Activated CD8-positive, alpha-beta memory T cell treated with anti-CD3 and anti-CD28 coated beads for 24 hours (primary cell): ENCODE results near the gene ORAI2.
"Not testable (repeated sequence)": the region's sequence is repeated elsewhere in the genome, so short reads cannot be mapped to it uniquely, and the experiment has no call there.

Experiments used
- DNase-seq: peaks from one replicate; pipeline ENCODE4 v3.0.0-alpha.2; 2020

Gene ORAI2

DNA sequence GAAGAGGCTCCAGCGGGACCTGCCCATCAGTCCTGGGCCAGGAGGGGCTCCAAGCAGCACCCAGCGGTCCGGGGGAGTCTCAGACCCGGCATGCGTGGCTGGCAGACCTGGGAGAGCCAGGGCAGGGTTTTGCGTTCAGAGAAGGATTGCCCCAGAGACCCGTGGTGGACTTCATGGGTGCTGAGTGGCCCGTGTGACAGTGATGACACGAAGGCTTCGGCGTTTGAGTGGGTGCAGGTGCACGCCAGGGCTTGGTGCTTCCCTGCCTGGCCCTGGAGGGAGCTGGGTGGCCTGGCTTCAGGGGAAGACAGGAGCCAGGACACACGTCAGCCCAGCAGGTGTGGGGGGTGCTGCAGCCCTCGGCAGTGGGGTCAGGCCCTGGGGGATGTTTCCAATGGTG, 13.9 kb downstream of the ORAI2 start:
- DNase-seq, result no peak

DNA sequence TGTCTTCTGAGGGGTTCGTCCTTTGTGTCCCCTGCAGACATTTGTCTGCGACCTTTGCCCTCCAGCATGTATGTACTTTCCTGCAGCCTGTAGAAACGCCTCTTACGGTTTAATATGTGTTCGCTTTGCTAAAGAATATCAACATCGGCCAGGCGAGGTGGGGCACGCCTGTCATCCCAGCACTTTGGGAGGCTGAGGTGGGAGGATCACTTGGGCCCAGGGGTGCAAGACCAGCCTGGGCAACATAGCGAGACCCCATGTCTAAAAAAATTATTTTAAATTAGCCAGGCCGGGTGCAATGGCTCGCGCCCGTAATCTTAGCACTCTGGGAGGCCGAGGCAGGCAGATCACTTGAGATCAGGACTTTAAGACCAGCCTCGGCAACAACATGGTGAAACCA, 15.8 kb downstream of the ORAI2 start:
- no peak for DNase-seq

DNA sequence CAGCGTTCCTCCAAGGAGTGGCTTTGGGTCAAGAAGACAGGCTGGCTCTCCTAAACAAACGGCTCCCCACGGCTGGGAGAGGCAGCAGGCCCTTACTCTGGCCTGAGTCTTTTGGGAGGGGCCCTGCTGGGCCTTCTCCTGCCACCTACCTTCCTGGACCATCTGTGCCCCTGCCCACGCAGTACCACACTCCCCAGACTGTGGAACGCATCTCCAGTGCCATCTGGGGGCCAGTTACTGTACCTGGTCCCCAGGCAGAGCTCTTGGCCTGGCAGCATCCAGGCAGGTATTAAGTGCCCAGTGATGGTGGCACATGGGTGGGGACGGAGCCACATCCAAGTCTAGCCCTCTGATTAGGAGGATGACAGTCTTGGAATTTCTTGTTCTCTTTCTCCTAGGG, 16.9 kb downstream of the ORAI2 start:
- DNase-seq, result peak; percentile 73

DNA sequence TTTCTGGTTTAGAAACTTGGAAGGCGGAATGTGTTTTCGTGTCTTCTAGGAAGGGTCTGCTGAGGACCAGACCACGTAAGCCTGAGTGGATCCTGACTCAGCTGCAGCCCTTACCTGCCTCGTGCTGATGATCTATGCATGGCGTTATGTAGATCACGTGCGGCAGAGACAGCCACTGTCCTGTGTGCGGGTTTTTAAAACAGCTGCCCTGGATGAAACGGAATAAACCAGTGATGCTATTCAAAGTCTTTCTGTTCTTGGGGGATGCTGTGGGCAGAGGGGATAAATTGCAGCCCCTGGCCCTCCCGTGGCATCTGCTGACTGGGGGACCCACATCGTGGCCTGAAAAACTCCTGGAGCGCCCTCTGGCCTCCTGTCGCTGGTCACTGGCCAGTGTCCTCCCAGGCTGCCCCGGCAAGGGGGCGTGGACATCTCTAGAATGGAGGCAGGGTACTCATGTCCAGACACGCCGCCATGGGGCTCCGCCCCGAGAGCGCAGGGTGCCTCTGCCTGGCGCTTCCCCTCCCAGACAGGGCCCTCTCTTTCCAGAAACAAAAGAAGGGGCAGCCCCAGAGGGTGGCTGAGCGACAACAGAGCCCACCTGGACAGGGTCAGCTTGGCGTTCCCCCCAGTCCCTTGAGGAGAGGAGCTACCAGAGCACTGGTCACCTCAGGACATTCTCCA, 18.1 kb downstream of the ORAI2 start:
- DNase-seq, result no peak

DNA sequence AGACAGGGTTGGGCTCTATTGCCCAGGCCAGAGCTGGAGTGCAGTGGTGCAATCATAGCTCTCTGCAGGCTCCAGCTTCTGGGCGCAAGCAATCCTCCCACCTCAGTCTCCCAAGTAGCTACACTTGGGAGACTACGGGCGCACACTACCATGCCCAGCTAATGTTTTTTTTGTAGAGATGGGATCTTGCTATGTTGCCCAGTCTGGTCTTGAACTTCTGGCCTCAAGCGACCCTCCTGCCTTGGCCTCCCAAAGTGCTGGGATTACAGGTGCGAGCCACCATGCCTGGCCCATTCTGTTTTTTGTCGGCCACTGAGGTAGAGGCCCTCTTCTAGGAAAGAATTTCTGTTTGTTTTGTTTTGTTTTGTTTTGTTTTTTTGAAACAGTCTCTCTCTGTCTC, 19.1 kb downstream of the ORAI2 start:
- no peak for DNase-seq

DNA sequence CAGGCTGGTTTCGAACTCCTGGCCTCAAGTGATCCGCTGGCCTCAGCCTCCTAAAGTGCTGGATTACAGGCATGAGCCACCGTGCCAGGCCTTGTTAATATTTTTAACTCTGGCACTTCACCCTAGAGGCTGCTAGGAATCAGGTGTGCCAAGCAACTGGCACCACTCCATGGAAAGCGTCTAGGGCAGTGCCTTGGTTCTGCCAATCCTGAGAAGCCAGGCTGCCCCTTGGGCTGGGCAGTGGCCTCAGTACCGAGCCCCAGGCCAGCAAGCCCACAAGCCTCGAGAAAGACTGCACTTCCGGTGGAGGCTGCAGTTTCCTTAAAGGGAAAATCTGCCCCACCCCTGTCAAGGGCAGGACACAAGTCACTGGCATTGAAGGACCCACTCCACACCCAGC, 19.9 kb downstream of the ORAI2 start:
- DNase-seq, result no peak

DNA sequence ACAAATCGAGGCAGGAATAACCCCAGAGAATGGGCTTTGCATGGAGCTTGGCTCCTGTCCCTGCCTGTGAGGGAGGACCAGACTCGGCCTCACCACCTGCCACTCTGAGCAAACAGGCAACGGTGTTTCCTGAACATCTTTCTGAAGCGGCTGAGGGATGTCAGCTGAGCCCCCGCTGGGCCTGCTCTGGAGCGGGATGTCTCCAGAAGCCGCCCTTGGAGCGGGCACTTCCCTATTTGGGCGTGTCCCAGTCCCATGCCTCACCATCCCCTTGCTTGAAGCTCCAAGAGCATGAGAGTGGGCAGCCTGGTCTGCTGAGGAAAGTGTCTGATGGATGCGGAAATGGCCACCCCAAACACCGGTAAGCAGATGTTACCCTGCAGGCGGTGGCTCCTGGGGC, 21.1 kb downstream of the ORAI2 start:
- no peak for DNase-seq

DNA sequence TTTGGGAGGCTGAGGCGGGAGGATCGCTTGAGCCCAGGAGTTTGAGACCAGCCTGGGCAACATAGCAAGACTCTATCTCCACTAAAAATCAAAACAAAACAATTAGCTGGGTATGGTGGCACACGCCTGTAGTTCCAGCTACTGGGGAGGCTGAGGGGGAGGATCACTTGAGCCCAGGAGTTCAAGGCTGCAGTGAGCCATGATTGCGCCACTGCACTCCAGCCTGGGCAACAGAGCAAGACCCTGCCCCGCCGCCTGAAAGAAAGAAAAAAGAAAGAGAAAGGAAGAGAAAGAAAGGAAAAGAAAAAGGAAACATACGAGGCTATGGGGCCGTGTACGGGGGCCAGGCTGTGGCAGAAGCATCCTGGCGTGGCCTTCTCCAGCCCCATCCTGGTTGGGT, 21.6 kb downstream of the ORAI2 start:
- not testable (repeated sequence) for DNase-seq

DNA sequence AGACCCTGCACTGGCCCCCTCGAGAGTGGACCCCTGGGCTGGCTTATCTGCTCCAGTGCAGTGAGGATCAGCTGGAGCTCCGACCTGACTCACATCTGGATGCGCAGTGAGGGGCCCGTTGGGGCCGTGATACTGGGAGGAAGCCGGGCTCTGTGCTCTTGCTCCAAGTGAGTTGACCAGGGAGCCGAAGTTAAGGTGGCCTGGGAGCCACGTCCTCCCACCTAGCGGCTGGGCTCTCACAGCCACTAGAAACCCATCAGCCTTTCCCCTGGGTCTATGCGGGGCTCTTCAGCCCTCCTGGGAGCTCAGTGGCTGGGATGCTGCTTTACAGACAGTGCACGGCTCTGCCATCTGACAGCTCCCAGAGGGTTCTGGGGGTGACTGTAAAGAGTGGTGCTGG, 22.2 kb downstream of the ORAI2 start:
- no peak for DNase-seq

DNA sequence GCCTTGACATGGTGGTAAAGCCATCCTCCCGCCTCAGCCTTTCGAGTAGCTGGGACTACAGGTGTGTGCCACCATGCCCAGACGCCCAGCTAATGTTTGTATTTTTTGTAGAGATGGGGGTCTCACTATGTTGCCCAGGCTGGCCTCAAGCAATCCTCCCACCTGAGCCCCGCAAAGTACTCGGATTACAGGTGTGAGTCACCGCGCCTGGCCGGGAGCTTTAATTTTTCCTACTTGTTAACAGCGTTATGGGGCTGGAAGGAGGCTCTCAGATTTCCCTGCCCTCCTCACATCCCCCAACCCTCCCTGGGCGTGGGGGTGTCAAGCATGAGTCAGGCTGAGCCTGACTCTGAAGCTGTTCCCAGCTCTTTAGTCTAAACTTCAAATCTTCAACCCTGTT, 23.0 kb downstream of the ORAI2 start:
- DNase-seq, result no peak

DNA sequence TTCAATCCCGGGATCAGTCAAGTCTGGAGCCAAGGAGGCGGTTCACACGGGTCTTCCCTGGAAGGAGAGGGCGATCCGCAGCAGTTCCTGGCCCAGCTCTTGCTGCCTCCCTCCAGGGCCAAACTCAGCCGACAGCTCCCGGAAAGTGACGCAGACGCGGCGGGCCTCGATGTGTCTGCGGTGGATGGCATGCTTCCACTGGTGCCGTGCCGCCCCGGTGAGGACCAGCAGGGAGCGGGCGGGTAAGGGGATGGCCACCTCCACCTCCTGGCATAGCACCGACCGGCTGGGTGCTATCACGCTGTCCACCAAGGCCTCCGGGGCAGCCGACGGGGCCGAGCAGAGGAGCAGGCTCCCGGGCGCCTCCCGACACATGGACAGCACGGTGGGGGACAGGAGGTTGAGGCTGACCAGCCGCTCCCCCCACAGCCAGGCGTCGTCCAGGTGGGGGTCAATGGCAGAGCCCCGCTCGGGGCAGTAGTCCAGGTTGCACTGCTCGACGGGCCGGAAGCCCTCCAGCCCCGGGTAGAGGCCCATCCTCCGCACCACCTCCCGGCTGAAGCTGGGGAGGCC, 24.1 kb downstream of the ORAI2 start:
- no peak for DNase-seq

DNA sequence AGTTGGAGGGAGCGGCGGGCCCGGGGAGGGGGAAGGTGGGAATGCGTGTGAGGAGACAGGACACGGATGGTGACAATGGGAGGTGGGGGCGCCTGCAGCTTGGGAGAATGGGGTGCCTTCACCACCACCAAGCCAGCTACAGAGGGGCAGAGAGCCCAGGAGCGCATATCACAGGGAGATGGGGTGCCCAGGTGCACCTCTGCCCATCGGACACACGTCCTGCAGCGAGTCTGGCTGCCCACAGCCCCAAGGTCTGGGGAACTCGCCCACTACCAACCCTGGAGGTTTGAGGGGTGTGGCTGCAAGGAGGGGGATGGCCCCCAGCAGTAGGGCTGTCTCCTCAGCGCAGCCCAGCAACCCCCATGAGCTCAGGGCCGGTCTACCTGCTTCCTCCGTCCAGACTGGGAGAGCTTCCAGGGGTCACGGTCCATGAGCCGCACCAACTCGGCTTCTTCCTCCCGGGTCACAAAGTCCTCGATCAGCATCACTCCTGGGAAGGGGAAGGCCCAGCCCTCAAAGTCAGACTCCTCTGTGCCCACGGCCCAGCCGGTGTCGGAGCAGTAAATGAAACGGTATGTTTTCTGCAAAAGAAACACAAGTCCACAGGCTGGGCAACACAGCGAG, 26.0 kb downstream of the ORAI2 start:
- DNase-seq, result no peak

DNA sequence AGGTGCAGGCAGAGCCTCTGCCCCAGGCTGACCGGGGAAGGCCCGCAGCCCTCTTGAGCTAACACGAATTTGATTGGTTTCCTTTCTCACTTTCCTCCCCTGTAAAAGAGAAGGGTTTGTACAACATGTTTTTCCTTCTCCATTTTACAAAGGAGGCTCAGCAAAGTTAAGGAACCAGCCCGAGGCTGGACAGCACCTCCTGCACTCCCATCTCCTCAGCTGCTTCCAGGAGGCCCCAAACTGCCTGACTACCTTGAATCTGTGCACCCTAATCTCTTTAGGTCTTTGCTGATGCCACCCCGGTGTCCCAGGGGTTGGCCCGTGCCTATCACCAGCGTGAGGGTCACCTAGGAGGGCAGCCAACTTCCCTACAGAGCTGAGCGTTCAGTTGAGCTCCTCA, 27.1 kb downstream of the ORAI2 start:
- DNase-seq, result no peak

DNA sequence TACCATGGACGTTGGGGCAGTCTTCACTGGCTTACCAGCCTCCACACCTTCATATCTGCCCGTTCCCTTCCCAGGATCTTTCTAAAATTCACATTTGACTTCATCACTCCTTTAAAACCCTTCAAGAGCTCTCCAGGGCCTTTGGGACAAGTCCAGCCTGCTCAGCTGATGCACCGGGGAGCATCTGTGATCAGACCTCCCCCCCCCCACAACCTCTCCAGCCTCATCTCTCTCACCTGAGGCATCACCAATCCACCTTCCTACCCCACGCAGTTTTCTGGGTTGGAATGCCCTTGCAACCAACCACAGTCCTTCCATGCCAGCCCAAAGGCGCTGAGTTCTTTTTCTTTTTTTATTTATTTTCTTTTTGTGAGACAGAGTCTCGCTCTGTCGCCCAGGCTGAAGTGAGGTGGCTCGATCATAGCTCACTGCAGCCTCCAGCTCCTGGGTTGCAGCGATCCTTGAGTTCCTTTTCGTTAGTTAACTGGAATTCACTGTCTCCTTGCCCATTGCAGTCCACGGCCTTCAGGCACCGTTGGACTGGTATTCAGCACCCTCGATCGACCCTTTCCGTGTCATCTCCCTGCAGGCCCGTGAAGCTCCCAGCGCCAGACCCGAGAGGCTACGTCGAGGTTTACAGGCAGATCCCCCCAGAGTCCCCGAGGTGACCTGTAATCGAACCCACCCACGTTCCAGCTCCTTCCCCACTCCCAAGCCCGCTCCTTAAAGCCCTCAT, 30.6 kb downstream of the ORAI2 start:
- DNase-seq, result no peak

DNA sequence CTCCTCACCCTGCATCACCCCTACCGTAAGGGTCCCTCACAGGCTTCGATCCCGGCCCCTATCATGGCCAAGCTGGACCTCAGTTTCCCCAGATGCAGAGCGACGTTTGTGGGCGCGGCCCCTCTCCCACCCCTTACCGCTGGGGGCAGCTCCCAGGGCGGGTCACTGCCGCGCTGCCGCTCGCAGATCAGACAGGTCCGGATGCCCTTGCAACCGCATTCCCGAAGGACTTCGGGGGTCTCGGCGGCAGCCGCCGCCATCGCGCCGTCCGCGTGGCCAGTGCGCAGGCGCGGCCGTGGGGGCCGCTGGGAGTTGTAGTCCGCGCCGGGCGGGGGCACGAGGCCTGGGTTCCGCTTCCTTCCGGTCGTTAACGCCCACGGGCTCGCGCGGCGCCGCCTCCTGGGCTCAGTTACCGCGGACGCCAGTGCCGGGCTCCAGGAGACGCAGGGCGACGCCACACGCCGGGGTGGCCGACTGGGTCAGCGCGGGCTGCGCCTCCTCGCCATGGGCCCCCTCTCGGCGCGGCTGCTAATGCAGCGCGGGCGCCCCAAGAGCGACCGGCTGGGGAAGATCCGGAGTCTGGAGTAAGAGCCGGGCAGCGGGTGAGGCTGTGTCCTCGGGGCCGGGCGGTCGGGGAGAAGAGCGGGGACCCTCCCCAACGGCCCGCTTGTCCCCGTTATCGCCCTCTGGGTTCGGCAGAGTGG, 31.4 kb downstream of the ORAI2 start, which contains the start of the genes ALKBH4 and LRWD1:
Gene ALKBH4, minus strand, starts transcription at position 287 of the 704 bp plus-strand sequence. Its CDS starts 27 bp downstream, at position 260.
Gene LRWD1, plus strand, starts transcription at position 408 of the 704 bp plus-strand sequence. Its CDS starts 97 bp downstream, at position 505.
- peak; percentile 99 for DNase-seq

DNA sequence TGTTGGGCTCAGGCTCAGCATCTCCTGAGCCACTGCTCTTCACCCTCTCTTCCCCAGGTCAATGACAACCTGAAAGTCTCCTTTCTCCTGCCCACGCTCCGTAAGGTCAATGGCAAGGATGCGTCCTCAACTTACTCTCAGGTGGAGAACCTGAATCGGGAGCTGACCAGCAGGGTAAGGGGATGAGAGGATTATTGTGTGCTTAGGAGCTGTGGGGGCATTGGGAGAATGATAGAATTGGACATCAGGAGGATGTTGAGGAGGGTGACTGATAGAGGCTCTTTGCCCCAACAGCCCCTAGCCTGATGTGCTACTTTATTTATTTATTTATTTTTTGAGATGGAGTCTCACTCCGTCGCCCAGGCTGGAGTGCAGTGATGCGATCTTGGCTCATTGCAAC, 32.7 kb downstream of the ORAI2 start:
- no peak for DNase-seq

DNA sequence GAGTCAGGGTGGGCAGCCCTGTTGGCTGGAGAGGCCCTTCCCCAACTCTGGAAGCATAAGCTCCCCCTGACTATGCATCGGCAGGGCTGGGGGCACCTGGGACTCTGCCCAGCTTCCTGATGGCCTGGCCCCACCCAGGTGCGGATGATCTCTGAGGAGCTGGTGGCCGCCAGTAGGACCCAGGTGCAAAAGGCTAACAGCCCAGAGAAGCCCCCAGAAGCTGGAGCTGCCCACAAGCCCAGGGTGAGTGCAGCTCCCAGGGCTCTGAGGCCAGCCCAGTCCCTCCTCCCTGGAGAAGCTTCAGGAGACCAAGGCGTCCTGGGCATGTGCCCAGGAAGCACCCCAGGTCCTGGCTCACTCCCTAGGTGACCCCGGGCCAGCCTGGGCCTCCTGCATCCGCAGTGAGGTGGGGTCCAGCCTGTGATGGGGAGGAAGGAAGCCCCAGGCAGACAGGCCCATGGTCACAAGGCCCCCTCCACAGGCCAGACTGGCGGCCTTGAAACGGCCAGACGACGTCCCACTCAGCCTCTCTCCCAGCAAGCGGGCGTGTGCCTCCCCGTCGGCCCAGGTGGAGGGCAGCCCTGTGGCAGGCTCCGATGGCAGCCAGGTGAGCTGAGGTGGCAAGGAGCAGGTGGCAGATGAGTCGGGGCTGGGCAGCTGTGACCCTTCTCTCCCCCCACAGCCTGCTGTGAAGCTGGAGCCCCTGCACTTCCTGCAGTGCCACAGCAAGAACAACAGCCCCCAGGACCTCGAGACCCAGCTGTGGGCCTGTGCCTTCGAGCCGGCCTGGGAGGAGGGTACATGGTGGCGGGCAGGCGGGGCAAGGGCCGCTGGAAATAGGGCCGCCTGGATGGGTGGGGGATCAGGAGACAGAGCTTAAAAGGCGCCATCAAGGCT, 34.5 kb downstream of the ORAI2 start:
- DNase-seq, result no peak

DNA sequence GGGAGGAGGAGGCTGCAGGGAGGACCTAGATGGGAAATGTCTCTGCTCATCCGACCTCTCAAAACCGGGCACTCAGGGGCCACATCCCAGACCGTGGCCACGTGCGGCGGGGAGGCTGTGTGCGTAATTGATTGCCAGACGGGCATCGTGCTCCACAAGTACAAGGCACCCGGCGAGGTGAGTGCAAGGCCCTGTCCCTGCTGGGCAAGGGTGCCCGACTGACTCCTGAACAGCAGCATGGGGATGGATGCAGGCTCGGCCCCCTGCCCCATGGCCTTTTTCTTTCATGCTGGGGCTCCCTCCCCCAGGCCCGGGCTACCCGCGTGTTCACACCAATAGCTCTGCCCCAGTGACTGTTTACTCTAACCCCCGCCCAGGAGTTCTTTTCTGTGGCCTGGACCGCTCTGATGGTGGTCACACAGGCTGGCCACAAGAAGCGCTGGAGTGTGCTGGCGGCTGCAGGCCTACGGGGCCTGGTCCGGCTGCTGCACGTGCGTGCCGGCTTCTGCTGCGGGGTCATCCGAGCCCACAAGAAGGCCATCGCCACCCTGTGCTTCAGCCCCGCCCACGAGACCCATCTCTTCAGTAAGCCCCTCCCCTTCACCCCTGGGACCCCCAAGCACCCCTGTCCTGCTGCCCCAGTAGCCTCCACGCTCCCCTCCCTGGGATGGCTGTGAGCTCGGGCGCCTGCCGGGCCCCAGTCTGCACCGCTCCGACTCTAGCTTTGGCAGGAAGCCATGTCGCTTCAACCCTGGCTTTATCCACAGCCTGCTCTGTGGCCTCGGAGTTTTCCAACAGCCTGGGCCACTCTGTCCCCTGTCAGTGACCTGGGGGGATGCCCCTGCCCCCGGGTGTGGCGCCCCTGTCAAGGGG, 35.3 kb downstream of the ORAI2 start:
- DNase-seq, result no peak

DNA sequence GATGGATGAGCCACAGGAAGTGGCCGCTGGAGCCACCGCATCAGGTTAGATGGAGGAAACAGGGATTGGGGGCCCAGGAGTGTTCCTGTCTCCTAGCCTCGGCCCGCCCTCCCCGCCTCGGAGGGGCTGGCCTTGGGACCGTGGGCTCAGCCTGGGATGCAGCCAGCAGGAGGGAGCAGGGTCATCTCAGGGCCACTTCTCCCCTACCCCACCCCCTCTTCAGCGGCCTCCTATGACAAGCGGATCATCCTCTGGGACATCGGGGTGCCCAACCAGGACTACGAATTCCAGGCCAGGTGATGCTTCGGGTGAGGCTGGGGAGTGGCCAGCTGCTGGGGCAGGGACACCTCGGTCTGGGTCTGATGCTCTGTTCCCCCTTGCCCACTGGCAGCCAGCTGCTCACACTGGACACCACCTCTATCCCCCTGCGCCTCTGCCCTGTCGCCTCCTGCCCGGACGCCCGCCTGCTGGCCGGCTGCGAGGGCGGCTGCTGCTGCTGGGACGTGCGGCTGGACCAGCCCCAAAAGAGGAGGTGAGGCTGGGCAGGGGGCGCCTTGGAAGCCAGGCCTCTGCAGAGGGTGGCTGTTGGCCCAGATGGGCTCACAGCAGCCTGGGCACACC, 36.1 kb downstream of the ORAI2 start:
- DNase-seq, result no peak
